ENCODE data around the gene TMEM132E. TPM values are rescaled to one million over a fixed set of nuclear protein-coding genes. Genes with fewer than 3 reads are reported as not detected.

TMEM132E gene
- total and polyA plus RNA-seq, 2 of the 8 experiments (the other 6 are each of a cell fraction or from before 2014, with no cell fraction given) = 0.45 to 0.60 TPM

- TF ChIP-seq GABPA (IDR thresholded peaks at IDR 0.05; ENCODE audit: borderline replicate concordance, insufficient read depth, low read length) (no peak), RBBP5 (IDR thresholded peaks at IDR 0.05; ENCODE audit: borderline replicate concordance, low read depth, low read length) (no peak), MAFK (IDR thresholded peaks at IDR 0.05; ENCODE audit: low read depth, low read length) (no peak), FOSL1 (IDR thresholded peaks at IDR 0.05; ENCODE audit: insufficient read depth, low read depth, low read length) (no peak)
Observed at GRCh38 chr17:34615326-34615725, 35.9 kb downstream of the TMEM132E start (continued).

Measured in H1 (cell line).